SKM-1 treated with dmso at 0.1 percent for 144 hours (cell line): ENCODE measurements around the gene UVSSA.

ENCODE experiments used
- DNase-seq: peaks from one replicate; lab custom pipeline; 2025; ENCODE audit not compliant: unreplicated experiment; lab: John Stamatoyannopoulos, UW

UVSSA gene

GRCh38 chr4:1348014-1348513 lies 1.1 kb downstream of the UVSSA start:
- DNase-seq = no peak

- DNase-seq = no peak
These were observed 1.7 kb downstream of the UVSSA start for GRCh38 chr4:1348746-1349145.

GRCh38 chr4:1349359-1350168 lies 2.6 kb downstream of the UVSSA start:
- no peak for DNase-seq

- DNase-seq = no peak
These were observed 3.1 kb downstream of the UVSSA start for GRCh38 chr4:1350169-1350520.

- DNase-seq = peak; percentile 68
These were observed 5.0 kb downstream of the UVSSA start for GRCh38 chr4:1351854-1352566.

GRCh38 chr4:1352567-1352900 lies 5.5 kb downstream of the UVSSA start:
- no peak for DNase-seq

- no peak for DNase-seq
These were observed 6.4 kb downstream of the UVSSA start for GRCh38 chr4:1353186-1354055.

- no peak for DNase-seq
These were observed 7.4 kb downstream of the UVSSA start for GRCh38 chr4:1354136-1354982.

- DNase-seq = no peak
These were observed 7.9 kb downstream of the UVSSA start for GRCh38 chr4:1354983-1355275.

GRCh38 chr4:1355378-1355777 lies 8.4 kb downstream of the UVSSA start:
- DNase-seq = no peak

GRCh38 chr4:1356181-1356998 lies 9.4 kb downstream of the UVSSA start:
- peak; percentile 42 for DNase-seq

GRCh38 chr4:1357356-1358248 lies 10.6 kb downstream of the UVSSA start:
- DNase-seq = no peak

GRCh38 chr4:1358421-1359143 lies 11.6 kb downstream of the UVSSA start:
- no peak for DNase-seq

- DNase-seq = no peak
These were observed 12.1 kb downstream of the UVSSA start for GRCh38 chr4:1359144-1359501.

- no peak for DNase-seq
These were observed 13.0 kb downstream of the UVSSA start for GRCh38 chr4:1359976-1360375.

GRCh38 chr4:1360423-1361283 lies 13.6 kb downstream of the UVSSA start:
- no peak for DNase-seq

GRCh38 chr4:1361431-1361830 lies 14.4 kb downstream of the UVSSA start:
- no peak for DNase-seq

- DNase-seq = no peak
These were observed 15.0 kb downstream of the UVSSA start for GRCh38 chr4:1362046-1362445.
